ENCODE results near the gene MFSD6.

MFSD6 gene

DNA sequence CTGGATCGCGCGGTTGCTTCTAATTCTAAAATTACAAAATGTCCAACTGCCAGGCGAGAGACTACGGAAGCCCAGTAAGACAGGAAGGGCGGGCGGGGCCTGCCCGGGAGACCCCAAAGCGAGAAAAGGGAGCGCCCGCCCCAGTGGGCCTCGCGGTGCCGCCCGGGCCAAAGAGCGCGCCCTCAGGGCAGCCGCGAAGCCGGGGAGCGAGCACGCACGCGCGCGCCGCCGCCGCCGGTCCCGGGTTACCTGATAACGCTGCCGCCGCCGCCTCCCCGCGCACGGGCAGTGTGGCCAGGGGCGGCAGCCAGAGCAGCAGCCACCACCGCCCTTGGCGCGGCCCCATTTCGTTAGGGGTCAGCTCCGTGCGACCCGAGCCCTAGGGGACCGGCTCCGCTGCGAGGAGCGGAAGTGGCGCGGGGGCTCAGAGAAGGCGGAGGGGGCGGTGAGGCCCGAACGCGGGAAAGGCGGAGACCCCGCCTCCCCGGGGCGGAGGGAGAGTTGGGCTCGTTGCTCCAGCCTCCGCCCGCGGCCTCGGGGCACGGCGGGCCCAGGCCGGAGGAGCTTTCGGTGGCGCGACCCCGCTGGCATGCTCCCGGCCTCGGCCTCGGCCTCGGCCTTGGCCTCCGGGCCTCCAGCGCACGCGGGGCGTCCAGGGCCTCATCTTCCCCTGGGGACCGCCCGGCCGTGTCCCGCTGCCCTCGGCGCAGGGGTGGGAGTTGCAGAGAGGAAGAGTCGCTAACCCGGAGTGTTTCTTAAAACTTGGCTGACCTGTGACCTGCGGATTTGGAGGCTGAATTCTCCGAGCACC lies 126.4 kb downstream of the MFSD6 start, which contains the start of gene NEMP2:
TSS of gene NEMP2 (minus strand) at position 413 of the 811 bp plus-strand sequence. CDS start at position 346, 67 bp downstream.
- DNase-seq = peak; percentile 76

DNA sequence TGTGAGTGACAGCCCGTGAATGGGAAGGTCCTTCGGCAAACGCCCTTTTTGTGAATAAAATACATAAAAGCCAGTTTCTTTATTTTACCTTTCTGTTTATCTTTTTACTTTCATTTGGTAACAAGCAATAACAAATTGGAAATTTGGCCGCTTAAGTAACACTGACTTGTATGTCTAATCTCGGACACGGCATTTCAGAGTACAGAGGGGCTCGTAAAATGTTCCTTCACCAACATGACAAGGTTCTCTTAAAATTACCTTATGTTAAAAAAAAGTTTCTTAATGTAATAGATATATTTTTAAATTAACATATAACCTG lies 126.9 kb downstream of the MFSD6 start:
- DNase-seq = no peak

DNA sequence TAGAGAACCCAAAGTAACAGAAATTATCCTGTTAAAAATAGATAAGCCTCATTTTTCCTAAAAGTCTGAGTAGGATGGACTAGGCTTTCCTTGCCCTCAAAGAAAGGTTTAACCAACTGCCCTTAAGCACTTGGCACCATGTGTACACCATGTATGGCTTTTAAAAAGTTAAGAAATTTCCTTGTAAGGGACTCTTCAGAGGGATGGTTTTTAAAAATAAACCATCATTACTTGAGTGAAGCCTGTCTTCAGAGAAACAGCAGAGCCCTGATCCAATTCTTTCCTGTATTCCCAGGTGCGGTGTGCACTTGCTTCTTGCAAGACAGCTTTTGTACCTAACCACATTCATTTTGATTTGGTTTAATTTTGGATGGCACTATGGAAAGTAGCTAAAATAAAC lies 127.4 kb downstream of the MFSD6 start:
- peak; percentile 37 for DNase-seq

DNA sequence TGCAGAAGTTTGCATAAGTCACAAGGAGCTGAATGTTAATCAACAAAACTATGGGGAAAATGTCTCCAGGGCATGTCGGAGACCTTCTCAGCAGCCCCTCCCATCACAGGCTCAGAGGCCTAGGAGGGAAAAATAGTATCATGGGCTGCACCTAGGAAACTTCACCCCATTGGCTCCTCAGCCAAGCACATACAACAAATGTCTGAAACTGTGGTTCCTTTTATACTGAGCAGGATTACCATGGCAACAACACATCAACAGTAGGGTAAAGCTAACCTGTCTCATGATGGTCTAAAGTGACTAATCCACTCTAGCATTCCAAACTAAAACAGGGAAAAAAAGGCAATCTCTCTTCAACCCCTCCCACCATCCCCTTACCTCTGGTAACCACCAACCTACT lies 129.6 kb downstream of the MFSD6 start:
- no peak for DNase-seq

DNA sequence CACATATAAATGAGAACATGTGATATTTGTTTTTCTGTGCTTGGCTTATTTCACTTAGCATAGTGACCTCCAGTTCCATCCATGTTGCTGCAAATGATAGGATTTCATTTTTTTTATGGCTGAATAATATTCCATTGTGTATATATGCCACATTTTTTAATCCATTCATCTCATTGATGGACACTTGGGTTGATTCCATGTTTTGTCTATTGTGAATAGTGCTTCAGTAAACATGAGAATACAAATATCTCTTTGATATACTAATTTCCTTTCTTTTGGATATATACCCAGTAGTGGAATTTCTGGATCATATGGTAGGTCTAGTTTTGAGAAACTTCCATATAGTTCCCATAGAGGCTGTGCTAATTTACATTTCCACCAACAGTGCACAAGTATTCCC lies 130.0 kb downstream of the MFSD6 start:
- no peak for DNase-seq

DNA sequence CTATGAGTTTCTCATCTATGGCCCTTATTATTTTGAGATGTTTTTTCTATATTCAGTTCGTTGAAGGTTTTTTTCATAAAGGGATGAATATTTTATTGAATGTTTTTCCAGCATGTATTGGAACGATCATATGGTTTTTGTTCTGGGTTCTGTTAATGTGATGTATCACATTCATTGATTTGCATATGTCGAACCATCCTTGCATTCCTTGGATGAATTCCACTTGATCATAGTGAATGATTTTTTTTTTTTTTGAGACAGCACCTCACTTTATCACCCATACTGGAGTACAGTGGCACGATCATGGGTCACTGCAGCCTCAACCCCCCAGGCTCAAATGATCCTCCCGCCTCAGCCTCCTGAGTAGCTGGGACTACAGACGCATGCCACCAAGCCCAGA lies 131.9 kb downstream of the MFSD6 start:
- DNase-seq = no peak

DNA sequence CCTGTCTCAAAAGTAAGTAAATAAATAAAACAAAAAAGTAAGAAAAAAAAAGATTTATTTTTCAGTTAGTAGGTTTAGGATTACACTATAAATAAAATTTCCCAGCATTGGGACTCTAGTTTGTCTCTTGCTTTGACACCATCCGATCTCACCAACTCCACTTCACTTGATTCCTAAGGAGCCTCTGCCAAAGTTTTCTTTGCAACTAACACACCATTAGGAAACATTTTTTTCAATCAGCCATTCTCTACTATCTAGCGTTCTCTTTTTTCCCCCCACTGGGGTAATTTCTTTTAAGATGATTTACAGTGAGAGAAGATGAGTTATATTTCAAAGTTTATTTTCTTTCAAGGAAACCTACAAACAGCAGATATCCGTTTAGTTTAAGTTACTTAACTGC lies 136.9 kb downstream of the MFSD6 start:
- DNase-seq = no peak

DNA sequence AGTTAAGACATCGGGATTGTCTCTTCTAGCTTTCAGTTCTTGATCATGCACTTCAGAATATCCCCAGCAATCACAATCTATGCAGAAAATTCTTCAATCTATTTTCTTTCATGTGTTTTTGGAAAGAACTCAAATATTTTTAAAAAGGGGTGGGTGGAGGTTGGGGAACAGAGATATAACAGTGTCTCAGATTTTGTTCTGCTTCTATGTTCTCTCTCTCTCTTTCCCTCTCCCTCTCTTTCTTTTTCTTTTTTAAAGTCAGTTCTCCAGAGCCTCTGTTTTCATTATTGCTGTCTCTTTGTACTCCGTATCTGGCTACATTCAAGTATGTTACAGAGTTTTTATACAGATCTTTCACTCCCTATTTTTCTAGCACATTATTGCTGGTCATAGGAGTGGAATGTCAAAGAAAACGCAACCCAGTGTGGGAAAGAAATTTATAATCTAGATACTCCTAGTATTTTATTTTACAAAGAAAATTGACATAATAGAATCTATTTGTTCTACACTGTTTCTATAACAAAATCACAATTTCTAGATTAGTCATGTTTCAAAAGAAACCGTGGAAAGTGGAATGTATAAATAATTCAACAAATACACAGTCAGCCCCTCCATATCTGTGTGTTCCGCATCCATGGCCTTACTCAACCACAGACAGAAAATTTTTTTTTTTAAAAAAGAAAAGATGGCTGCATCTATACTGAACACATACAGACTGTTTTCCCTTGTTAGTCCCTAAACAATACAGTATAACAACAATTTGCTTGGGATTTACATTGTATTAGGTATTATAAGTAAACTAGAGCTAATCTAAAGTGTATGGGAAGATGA lies 137.6 kb downstream of the MFSD6 start:
- no peak for DNase-seq

DNA sequence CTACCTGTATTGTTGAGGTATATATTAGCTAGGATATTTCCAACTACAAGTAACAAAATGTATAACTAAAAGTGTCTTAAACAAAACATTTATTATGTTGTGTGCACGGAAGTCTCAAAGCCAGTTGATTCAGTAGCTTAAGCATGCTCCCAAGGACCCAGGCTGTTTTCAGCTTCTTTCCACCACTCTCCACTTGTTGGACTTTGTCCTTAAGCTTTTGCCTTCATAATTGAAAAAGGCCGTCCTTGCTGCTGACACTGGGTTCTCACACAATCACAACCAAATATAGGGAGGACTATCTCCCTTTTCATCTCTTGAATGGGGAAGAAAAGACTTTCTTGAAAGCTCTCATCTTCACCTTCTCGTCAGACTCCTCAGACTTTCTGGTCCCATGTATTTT lies 138.6 kb downstream of the MFSD6 start:
- DNase-seq = no peak

DNA sequence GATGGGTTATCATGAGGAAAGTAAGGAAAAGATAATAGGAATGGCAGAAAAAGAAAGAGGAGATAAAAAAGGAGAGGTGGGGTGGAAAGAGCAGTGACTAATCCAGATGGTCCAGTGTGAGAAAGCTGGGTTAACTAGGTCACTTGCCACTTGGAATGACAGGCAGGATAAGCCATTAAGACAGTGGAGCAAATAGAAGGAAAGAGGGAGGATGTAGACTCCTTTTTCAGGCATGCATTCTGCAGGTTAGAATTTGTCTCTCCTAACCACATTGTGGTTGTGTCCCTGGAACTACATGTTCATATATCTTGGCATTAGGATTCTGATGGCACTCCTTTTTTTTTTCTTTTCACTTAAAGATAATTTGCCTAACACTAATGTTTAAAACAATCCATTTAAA lies 139.7 kb downstream of the MFSD6 start:
- no peak for DNase-seq

DNA sequence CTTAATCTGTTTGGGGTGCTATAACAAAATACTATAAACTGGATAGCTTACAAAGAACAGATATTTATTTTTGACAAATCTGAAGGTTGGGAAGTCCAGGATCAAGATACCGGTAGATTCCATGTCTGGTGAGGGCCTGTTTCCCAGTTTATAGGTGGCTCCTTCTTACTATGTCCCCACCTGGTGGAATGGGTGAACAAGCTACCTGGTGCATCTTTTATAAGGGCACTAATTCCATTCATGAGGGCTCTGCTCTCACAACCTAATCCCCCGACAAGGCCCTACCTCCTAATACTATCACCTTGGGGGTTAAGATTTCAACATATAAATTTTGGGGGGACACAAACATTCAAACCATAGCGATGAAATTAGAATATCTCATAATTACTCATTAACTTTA lies 142.0 kb downstream of the MFSD6 start:
- no peak for DNase-seq
